HG02610 (cell line): Measurements from ENCODE around the gene USB1.
"Not testable (repeated sequence)": the region's sequence is repeated elsewhere in the genome, so short reads cannot be mapped to it uniquely, and the experiment has no call there.

Experiments used
- ATAC-seq: cut with Tn5 transposase; IDR thresholded peaks from one replicate; pipeline ENCODE4 v1.9.1; 2021; ENCODE audit warnings: mild to moderate bottlenecking, moderate library complexity; ENCODE audit not compliant: unreplicated experiment

USB1 gene

GRCh38 chr16:57969451-57970123, 31.6 kb upstream of the USB1 start:
- ATAC-seq, result no peak

GRCh38 chr16:57970319-57970718, 30.9 kb upstream of the USB1 start:
- ATAC-seq, result no peak

GRCh38 chr16:57970970-57971369, 30.2 kb upstream of the USB1 start, which contains the start of gene CNGB1:
CNGB1 (minus strand) TSS chr16:57971128; CDS start chr16:57967286, 3,842 bp downstream.
- no peak for ATAC-seq

- ATAC-seq, result no peak
Observed at GRCh38 chr16:57971848-57972247, 29.4 kb upstream of the USB1 start.

- ATAC-seq, result no peak
Observed at GRCh38 chr16:57972306-57972705, 28.9 kb upstream of the USB1 start.

- ATAC-seq, result no peak
Observed at GRCh38 chr16:57976331-57976796, 24.8 kb upstream of the USB1 start.

GRCh38 chr16:57977418-57978069, 23.7 kb upstream of the USB1 start:
- no peak for ATAC-seq

- not testable (repeated sequence) for ATAC-seq
Observed at GRCh38 chr16:57978070-57978465, 23.1 kb upstream of the USB1 start.

- no peak for ATAC-seq
Observed at GRCh38 chr16:57979006-57979585, 22.1 kb upstream of the USB1 start.

- no peak for ATAC-seq
Observed at GRCh38 chr16:57981636-57982035, 19.6 kb upstream of the USB1 start.

GRCh38 chr16:57982385-57982784, 18.8 kb upstream of the USB1 start:
- ATAC-seq, result no peak

GRCh38 chr16:57984443-57985203, 16.6 kb upstream of the USB1 start:
- peak; percentile 64 for ATAC-seq

GRCh38 chr16:57985204-57986181, 15.7 kb upstream of the USB1 start:
- ATAC-seq, result no peak

- no peak for ATAC-seq
Observed at GRCh38 chr16:57986196-57986595, 15.0 kb upstream of the USB1 start.

GRCh38 chr16:57987441-57988177, 13.6 kb upstream of the USB1 start:
- no peak for ATAC-seq

- ATAC-seq, result no peak
Observed at GRCh38 chr16:57988929-57989328, 12.3 kb upstream of the USB1 start.

GRCh38 chr16:57991551-57992059, 9.6 kb upstream of the USB1 start:
- no peak for ATAC-seq

- ATAC-seq, result no peak
Observed at GRCh38 chr16:57992084-57992483, 9.1 kb upstream of the USB1 start.

- no peak for ATAC-seq
Observed at GRCh38 chr16:57993438-57993837, 7.8 kb upstream of the USB1 start.
